Endothelial cell of umbilical vein (primary cell): ENCODE data around the gene CNR2.

Source experiments
- EZH2 ChIP-seq: IDR thresholded peaks from 2 replicates; pipeline ENCODE4 v1.6.1; 2012; ENCODE audit warnings: borderline replicate concordance, low read depth, mild to moderate bottlenecking, moderate library complexity, low read length, inconsistent platforms; ENCODE audit not compliant: severe bottlenecking
- POLR2A ChIP-seq: IDR thresholded peaks from 2 replicates; pipeline ENCODE4 v1.6.1; 2012; ENCODE audit warnings: low read depth, mild to moderate bottlenecking, control low read depth, low read length
- POLR2AphosphoS5 ChIP-seq: IDR thresholded peaks from 2 replicates; pipeline ENCODE4 v1.6.1; 2012; ENCODE audit warnings: low read depth, mild to moderate bottlenecking, control low read depth, low read length, moderate library complexity; ENCODE audit not compliant: insufficient read depth
- TF ChIP-seq, protein P1 (sequence below), 2 donors: IDR thresholded peaks; 1 replicate in 1 of 2; 2 replicates in 1 of 2; pipeline ENCODE4 v1.5.1; 2011; ENCODE audit warnings: low read length in 2 of 2, mild to moderate bottlenecking in 2 of 2, moderate library complexity in 2 of 2, control low read depth in 1 of 2, inconsistent platforms in 1 of 2, low read depth in 1 of 2; ENCODE audit not compliant: insufficient read depth in 1 of 2; ENCODE audit errors: extremely low read depth in 1 of 2
- TF ChIP-seq, protein P2 (sequence below): IDR thresholded peaks from 2 replicates; pipeline ENCODE4 v1.6.1; 2011; ENCODE audit not compliant: insufficient read depth, insufficient read length

DNA sequence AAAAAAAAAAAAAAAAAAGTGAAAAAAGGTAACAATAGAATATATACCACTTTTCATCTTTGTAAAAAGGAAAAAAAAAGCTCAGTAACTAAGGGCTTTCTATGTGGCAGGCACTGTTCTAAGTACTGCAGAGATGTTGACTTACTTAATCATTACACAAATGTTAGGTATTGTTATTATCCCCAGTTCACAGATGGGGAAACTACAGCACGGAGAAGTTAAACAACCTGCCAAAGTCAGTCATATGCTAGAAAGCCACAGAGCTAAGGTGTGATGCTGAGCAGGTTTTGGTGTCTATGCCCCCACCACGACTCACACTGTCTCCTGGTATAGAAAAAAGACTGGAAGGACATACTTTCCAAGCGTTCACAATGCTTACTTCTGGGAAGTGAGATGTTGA is 39.9 kb upstream of the CNR2 start:
- TF ChIP-seq, protein P1, sequence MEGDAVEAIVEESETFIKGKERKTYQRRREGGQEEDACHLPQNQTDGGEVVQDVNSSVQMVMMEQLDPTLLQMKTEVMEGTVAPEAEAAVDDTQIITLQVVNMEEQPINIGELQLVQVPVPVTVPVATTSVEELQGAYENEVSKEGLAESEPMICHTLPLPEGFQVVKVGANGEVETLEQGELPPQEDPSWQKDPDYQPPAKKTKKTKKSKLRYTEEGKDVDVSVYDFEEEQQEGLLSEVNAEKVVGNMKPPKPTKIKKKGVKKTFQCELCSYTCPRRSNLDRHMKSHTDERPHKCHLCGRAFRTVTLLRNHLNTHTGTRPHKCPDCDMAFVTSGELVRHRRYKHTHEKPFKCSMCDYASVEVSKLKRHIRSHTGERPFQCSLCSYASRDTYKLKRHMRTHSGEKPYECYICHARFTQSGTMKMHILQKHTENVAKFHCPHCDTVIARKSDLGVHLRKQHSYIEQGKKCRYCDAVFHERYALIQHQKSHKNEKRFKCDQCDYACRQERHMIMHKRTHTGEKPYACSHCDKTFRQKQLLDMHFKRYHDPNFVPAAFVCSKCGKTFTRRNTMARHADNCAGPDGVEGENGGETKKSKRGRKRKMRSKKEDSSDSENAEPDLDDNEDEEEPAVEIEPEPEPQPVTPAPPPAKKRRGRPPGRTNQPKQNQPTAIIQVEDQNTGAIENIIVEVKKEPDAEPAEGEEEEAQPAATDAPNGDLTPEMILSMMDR (IDR thresholded peaks at IDR 0.05; ENCODE audit: extremely low read depth in 1 of 2, insufficient read depth in 1 of 2, low read depth in 1 of 2, low read length in 2 of 2): no peak
- TF ChIP-seq EZH2 (no peak), POLR2AphosphoS5 (no peak), POLR2A (no peak)
- TF ChIP-seq, protein P2, sequence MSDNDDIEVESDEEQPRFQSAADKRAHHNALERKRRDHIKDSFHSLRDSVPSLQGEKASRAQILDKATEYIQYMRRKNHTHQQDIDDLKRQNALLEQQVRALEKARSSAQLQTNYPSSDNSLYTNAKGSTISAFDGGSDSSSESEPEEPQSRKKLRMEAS: no peak
